Mucosa of descending colon (tissue), 3 donors: ENCODE results near the gene HES6. TPM values are rescaled to one million over a fixed set of nuclear protein-coding genes. Genes with fewer than 3 reads are reported as not detected.

Experiments
- ATAC-seq: fragments of 200-7000 bp; cut with Tn5 transposase; one replicate; pipeline ENCODE4 v1.9.1; 2020; ENCODE audit warnings: mild to moderate bottlenecking, moderate library complexity
- DNase-seq, 3 donors: peaks; one replicate each; pipeline ENCODE4 v3.0.0-alpha.2; 2020
- H3K36me3 ChIP-seq: fragments of 200-600 bp; one replicate; pipeline ENCODE4 v1.8.0; 2021; ENCODE audit warnings: low read depth, mild to moderate bottlenecking
- H3K4me1 ChIP-seq: fragments of 200-600 bp; one replicate; pipeline ENCODE4 v1.8.0; 2021; ENCODE audit warnings: low read depth, mild to moderate bottlenecking
- H3K4me3 ChIP-seq: fragments of 200-600 bp; one replicate; pipeline ENCODE4 v1.8.0; 2021; ENCODE audit warnings: mild to moderate bottlenecking
- H3K9me3 ChIP-seq: fragments of 200-600 bp; one replicate; pipeline ENCODE4 v1.8.0; 2021; ENCODE audit warnings: mild to moderate bottlenecking
- intact Hi-C, 2 donors: fragments of 100-400 bp; cut with DNase I in 1 of 2; cut with micrococcal nuclease in 1 of 2; formaldehyde crosslinking; loops; one replicate each; pipeline versions ENCODE4 v1.11.0 to v1.11.1; 2022; cut with DNase I, micrococcal nuclease
- total RNA-seq, 3 donors: library from RNA; stranded (reverse); fragmentation: NEBNext Ultra II Directional in 2 of 3; extraction: Animal tissue kit (Norgen Biotek cat#: 25700) in 2 of 3; gene quantifications; one replicate each; pipeline versions ENCODE4 v1.2.1 to v1.2.4, GENCODE V29; 2021 to 2023
- TF ChIP-seq, protein P1 (sequence below): fragments of 200-600 bp; IDR thresholded peaks from one replicate; pipeline ENCODE4 v1.8.0; 2022; ENCODE audit warnings: antibody characterized with exemption, mild to moderate bottlenecking
- donor health status: DM: no; HTN: no; CAD: no; lungs with moderate emphysema.
- donor health status: DM: no; HTN: no; CAD: no.
- donor health status: DM: no; HTN: yes; CAD: no.

Gene HES6
- total RNA-seq, 3 donors from 2014 or later = 21.9 to 63.5 (median 25.7) TPM

DNA sequence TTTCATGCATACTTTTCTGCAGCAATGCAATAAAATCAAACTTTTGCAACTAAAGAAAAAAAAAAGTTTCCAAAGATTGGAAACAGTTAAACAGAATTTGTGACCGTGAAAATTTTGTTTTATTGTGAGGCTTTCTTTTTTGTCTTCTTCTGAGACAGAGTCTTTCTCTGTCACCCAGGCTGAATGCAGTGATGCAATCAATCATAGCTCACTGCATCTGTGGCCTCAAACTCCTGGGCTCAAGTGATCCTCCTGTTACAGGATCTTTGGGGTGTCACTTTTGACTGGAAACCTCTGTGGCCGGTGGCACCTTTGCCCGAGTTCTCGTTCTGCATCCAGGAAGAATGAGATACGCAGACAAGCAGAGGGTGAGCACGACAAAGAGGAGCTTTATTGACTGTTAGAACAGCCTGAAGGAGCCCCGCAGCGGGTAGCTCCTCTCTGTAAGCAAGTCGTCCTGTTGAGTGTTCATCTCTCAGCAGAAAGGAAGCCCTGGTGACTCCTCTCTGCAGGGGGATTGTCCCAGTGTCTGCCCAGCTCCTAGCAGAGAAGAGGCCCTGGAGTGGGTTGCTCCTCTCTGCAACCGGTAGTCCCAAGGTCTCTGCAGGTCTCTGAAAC, 19.5 kb downstream of the HES6 start:
- Histone ChIP-seq H3K4me3 (no peak overlapping the region), H3K36me3 (no peaks in the 10 kb centered on the region), H3K9me3 (no peaks in the 10 kb centered on the region), H3K4me1 (no peaks in the 10 kb centered on the region)
- no peak for ATAC-seq
- DNase-seq = no peak
- TF ChIP-seq, protein P1, sequence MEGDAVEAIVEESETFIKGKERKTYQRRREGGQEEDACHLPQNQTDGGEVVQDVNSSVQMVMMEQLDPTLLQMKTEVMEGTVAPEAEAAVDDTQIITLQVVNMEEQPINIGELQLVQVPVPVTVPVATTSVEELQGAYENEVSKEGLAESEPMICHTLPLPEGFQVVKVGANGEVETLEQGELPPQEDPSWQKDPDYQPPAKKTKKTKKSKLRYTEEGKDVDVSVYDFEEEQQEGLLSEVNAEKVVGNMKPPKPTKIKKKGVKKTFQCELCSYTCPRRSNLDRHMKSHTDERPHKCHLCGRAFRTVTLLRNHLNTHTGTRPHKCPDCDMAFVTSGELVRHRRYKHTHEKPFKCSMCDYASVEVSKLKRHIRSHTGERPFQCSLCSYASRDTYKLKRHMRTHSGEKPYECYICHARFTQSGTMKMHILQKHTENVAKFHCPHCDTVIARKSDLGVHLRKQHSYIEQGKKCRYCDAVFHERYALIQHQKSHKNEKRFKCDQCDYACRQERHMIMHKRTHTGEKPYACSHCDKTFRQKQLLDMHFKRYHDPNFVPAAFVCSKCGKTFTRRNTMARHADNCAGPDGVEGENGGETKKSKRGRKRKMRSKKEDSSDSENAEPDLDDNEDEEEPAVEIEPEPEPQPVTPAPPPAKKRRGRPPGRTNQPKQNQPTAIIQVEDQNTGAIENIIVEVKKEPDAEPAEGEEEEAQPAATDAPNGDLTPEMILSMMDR = no peak
- intact Hi-C loops = no loop called here

DNA sequence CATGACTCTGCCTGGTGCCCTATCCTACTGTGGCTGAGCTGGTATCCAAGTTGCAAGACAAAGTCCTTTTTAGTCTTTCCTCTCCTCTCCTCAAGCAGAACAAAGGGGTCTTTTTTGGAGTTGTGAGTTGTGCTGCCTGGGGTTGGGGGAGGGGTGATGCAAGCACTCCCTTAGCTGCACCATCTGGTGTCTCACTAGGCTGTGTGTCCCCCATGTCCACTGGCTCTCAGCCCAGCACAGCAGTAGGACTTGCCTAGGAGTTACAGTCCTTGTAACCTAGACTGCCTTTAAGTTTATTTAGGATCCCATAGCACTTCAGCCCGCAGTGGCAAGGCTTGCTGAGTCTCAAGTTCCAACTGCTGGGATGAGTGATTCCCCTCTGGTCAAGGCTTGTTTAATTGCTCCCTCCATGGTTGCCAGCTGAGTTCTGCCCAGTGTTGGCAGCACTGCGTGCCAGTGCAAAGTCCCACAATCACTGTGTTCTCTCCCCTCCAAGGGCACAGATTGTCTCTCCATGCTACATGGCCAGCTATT, 23.1 kb downstream of the HES6 start:
- DNase-seq (no peak), ATAC-seq (no peak)
- H3K36me3 ChIP-seq = no peaks in the 10 kb centered on the region
- no peaks in the 10 kb centered on the region for H3K9me3 ChIP-seq
- intact Hi-C loops = no loop called here
- H3K4me1 ChIP-seq = no peaks in the 10 kb centered on the region
- H3K4me3 ChIP-seq = no peak overlapping the region
- TF ChIP-seq, protein P1 = no peak

DNA sequence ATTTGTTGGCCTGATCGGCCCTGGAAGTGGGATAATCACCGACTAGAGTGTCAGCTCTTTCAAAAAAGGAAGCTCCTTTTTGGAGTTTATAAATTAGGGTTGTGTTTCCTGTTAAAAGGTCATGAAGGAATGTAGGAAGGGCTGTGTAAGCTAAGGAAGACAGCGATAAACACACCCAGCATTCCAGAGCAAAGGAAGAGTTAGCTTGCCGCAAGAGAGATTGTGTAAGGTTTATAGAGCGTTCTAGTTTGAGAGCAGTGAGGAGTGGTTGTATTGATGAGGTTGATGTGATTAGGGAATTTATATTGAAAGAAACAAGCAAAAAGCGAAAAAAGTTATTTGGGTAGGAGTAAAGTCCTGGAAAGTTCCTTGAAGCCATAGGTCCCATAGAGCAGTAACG, 32.8 kb downstream of the HES6 start:
- ATAC-seq = no peak
- DNase-seq = no peak
- intact Hi-C loops = no loop called here
- H3K9me3 ChIP-seq = no peaks in the 10 kb centered on the region
- TF ChIP-seq, protein P1 = no peak
- no peak overlapping the region for H3K4me3 ChIP-seq
- H3K36me3 ChIP-seq = no peaks in the 10 kb centered on the region
- H3K4me1 ChIP-seq = peaks cover 5% of the 10 kb centered on the region

- DNase-seq (no peak), ATAC-seq (peak; percentile 13)
- Histone ChIP-seq H3K9me3 (no peaks in the 10 kb centered on the region), H3K4me3 (no peak overlapping the region), H3K4me1 (peaks cover 20% of the 10 kb centered on the region), H3K36me3 (no peaks in the 10 kb centered on the region)
- intact Hi-C loops = no loop called here
- TF ChIP-seq, protein P1 = no peak
Measured at GRCh38 chr2:238203973-238204683, 35.7 kb downstream of the HES6 start.

DNA sequence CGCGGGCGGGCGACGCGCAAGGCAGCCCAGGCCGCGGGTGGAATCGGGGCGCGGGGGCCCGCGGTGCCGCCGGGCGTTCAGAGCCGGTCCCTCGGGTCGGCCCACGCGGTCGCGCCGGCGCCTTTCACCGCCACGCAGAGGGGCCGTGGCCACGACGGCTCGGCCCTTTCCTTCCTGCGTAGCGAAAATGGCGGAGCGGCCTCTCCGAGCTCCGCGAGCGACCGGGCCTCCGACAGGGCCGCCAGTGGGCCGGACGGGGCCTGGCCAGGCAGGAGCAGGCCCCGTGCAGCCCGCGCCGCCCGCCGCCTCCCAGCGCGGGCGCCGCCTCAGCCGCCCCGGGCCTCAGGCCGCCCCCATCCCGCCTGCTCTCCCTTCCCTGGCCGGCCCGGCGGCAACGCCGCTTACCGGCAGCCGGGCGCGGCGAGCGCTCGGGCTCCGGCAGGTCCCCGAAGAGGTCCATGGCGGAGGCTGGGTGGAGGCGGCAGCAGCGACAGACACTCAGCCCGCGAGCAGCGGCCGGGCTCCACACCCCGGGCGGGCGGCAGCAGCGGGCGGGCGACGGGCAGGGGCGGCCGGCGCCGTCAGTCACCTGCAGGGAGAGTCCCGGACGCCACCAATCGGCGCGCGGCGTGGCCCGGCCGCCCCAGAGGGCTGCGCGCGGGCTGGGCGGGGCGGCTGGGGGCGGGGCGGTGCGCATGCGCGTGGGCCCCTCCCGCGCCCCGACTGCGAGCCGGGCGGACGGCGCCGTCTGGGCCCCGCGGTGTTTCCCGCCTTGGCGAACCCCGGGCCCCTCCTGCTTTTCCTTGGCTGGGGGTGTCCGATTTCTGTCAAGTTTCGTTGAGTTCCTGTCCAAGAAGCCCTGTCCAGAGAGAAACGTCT, 36.5 kb downstream of the HES6 start, which contains the start of gene ILKAP:
ILKAP (minus strand) TSS at position 602 of the 879 bp plus-strand sequence; CDS start at position 460, 142 bp downstream.
- H3K4me3 ChIP-seq = peak within 1 kb of the TSS; percentile 93
- H3K4me1 ChIP-seq = peaks cover 20% of the 10 kb centered on the region
- no peaks in the 10 kb centered on the region for H3K9me3 ChIP-seq
- peak; percentile 99 for ATAC-seq
- H3K36me3 ChIP-seq = no peaks in the 10 kb centered on the region
- TF ChIP-seq, protein P1 = no peak
- intact Hi-C loops = no loop called here
- peak; percentile 87 to 94 (median 94) for DNase-seq
